Tibial nerve (tissue), 3 donors: ENCODE data around the gene CLIP2.

Experiments
- POLR2A ChIP-seq, 2 donors: fragments of 450-650 bp; IDR thresholded peaks; one replicate each; pipeline ENCODE4 v1.6.1; 2017; ENCODE audit warnings: antibody characterized with exemption in 2 of 2, mild to moderate bottlenecking in 2 of 2, moderate library complexity in 2 of 2
- TF ChIP-seq, protein P1 (sequence below), 5 experiments: fragments of 200-600 bp in 3 of 5; fragments of 450-650 bp in 2 of 5; sonication (generic) in 3 of 5; IDR thresholded peaks; one replicate each; pipeline ENCODE4 v1.5.1; 2016 to 2019; ENCODE audit warnings: antibody characterized with exemption in 5 of 5, mild to moderate bottlenecking in 3 of 5, moderate library complexity in 2 of 5

DNA sequence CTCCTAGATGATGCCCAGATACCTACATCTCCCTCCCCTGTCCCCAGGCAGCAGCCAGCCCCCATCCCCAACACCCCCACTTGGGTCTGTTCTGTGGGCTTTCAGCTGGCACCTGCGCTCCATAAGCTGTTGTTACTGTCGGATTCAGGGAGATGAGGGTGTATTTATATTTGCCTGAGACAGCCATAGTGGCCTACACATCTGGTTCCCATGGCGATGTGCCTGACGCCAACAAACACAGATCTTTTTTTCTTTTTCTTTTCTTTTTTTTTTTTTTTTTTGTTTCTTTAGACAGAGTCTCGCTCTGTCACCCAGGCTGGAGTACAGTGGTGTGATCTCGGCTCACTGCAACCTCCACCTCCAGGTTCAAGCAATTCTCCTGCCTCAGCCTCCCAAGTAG lies 73.1 kb downstream of the CLIP2 start:
- TF ChIP-seq, protein P1, sequence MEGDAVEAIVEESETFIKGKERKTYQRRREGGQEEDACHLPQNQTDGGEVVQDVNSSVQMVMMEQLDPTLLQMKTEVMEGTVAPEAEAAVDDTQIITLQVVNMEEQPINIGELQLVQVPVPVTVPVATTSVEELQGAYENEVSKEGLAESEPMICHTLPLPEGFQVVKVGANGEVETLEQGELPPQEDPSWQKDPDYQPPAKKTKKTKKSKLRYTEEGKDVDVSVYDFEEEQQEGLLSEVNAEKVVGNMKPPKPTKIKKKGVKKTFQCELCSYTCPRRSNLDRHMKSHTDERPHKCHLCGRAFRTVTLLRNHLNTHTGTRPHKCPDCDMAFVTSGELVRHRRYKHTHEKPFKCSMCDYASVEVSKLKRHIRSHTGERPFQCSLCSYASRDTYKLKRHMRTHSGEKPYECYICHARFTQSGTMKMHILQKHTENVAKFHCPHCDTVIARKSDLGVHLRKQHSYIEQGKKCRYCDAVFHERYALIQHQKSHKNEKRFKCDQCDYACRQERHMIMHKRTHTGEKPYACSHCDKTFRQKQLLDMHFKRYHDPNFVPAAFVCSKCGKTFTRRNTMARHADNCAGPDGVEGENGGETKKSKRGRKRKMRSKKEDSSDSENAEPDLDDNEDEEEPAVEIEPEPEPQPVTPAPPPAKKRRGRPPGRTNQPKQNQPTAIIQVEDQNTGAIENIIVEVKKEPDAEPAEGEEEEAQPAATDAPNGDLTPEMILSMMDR (IDR thresholded peaks at IDR 0.05), result no peak
- no peak for TF ChIP-seq POLR2A (IDR thresholded peaks at IDR 0.05)
